HCT116 (cell line): ENCODE results near the gene KRT17. TPM values are rescaled to one million over a fixed set of nuclear protein-coding genes. Genes with fewer than 3 reads are reported as not detected.

Experiments used
- ATAC-seq: fragments of 200-7000 bp; cut with Tn5 transposase; 2 replicates; pipeline ENCODE4 v1.9.1; 2020; ENCODE audit warnings: mild to moderate bottlenecking, moderate library complexity
- BruUV-seq: library from RNA; stranded (reverse); fragments of 400-500 nt; replicated peaks from 2 replicates; lab custom pipeline; 2021; lab: Mats Ljungman, UMichigan
- CTCF ChIA-PET: fragments of 300-600 bp; sonication (Branson Sonifier 250); formaldehyde crosslinking; loops from one replicate; lab custom pipeline; 2021; ENCODE audit warnings: antibody characterized with exemption; lab: Charles Lee
- POLR2A ChIA-PET: fragments of 300-600, 350-600 bp; sonication (Branson Sonifier 250); formaldehyde crosslinking; loops from one replicate; lab custom pipeline; 2021; ENCODE audit warnings: antibody characterized with exemption; lab: Charles Lee
- RAD21 ChIA-PET, 2 experiments: fragments of 300-600 bp; sonication (Branson Sonifier 250); formaldehyde crosslinking; loops; one replicate each; lab custom pipeline; 2023; ENCODE audit warnings: low total read pairs in 2 of 2; ENCODE audit not compliant: uncharacterized antibody in 2 of 2, unreplicated experiment in 2 of 2, low non-redundant PET in 1 of 2; lab: Charles Lee
- DNase-seq: peaks from one replicate; pipeline ENCODE4 v3.0.0-alpha.2; 2010; ENCODE audit warnings: low read depth, low spot score
- H2AFZ ChIP-seq: fragments of 200-600 bp; shearing (Covaris generic), sonication (generic); 2 replicates; pipeline ENCODE4 v1.6.1; 2017; ENCODE audit warnings: low read depth, mixed run types, mixed read lengths, antibody characterized with exemption, low read length; ENCODE audit not compliant: poor library complexity, severe bottlenecking
- H3K27ac ChIP-seq: 2 replicates; pipeline ENCODE4 v1.5.1; 2012; ENCODE audit warnings: low read depth, low read length
- H3K27me3 ChIP-seq: fragments of 200-600 bp; sonication (generic); 2 replicates; pipeline ENCODE4 v1.6.1; 2016; ENCODE audit warnings: mixed run types, low read length, mixed read lengths; ENCODE audit not compliant: insufficient read depth
- H3K36me3 ChIP-seq, 2 experiments: fragments of 200-500 bp in 1 of 2; fragments of 200-600 bp in 1 of 2; sonication (Bioruptor generic) in 1 of 2; sonication (generic) in 1 of 2; 2 replicates each; pipeline versions ENCODE4 v1.5.1 to v1.6.1; 2014 to 2016; ENCODE audit warnings: low read length in 2 of 2, inconsistent platforms in 1 of 2, mixed read lengths in 1 of 2, mixed run types in 1 of 2; ENCODE audit not compliant: insufficient read depth in 2 of 2, control insufficient read depth in 1 of 2
- H3K4me1 ChIP-seq, 2 experiments: fragments of 200-600 bp in 1 of 2; sonication (generic) in 1 of 2; 2 replicates each; pipeline versions ENCODE4 v1.5.1 to v1.6.1; 2012 to 2017; ENCODE audit warnings: low read length in 2 of 2, inconsistent platforms in 1 of 2, mild to moderate bottlenecking in 1 of 2, mixed read lengths in 1 of 2, mixed run types in 1 of 2, moderate library complexity in 1 of 2; ENCODE audit not compliant: insufficient read depth in 2 of 2, control insufficient read depth in 1 of 2
- H3K4me2 ChIP-seq: fragments of 200-600 bp; sonication (generic); 2 replicates; pipeline ENCODE4 v1.6.1; 2017; ENCODE audit warnings: mixed run types, low read length, mixed read lengths
- H3K4me3 ChIP-seq, 2 experiments: fragments of 200-600 bp in 1 of 2; sonication (generic) in 1 of 2; replicated peaks in 1 of 2; 2 replicates each; pipeline ENCODE4 v1.5.1; 2011 to 2016; ENCODE audit warnings: low read length in 2 of 2, control low read depth in 1 of 2, low read depth in 1 of 2, mild to moderate bottlenecking in 1 of 2, mixed read lengths in 1 of 2, mixed run types in 1 of 2
- H3K79me2 ChIP-seq: fragments of 200-600 bp; sonication (generic); 2 replicates; pipeline ENCODE4 v1.6.1; 2017; ENCODE audit warnings: mild to moderate bottlenecking, mixed run types, low read length, moderate library complexity, mixed read lengths; ENCODE audit not compliant: insufficient read depth
- H3K9ac ChIP-seq: fragments of 200-600 bp; sonication (generic); 2 replicates; pipeline ENCODE4 v1.6.1; 2016; ENCODE audit warnings: low read length, mixed read lengths
- H3K9me2 ChIP-seq: fragments of 200-600 bp; sonication (generic), shearing (Covaris generic); 2 replicates; pipeline ENCODE4 v1.6.1; 2017; ENCODE audit warnings: mixed run types, mild to moderate bottlenecking, moderate library complexity; ENCODE audit not compliant: insufficient read depth
- H3K9me3 ChIP-seq, 2 experiments: fragments of 200-500 bp in 1 of 2; fragments of 200-600 bp in 1 of 2; sonication (Bioruptor generic) in 1 of 2; sonication (generic) in 1 of 2; 2 replicates each; pipeline ENCODE4 v1.6.1; 2014 to 2017; ENCODE audit warnings: low read length in 2 of 2, mixed read lengths in 2 of 2, inconsistent platforms in 1 of 2, low read depth in 1 of 2, mild to moderate bottlenecking in 1 of 2, mixed run types in 1 of 2, moderate library complexity in 1 of 2; ENCODE audit not compliant: control insufficient read depth in 1 of 2, insufficient read depth in 1 of 2
- H4K20me1 ChIP-seq: fragments of 200-600 bp; sonication (generic), shearing (Covaris generic); 2 replicates; pipeline ENCODE4 v1.6.1; 2017; ENCODE audit warnings: mixed run types, mild to moderate bottlenecking, moderate library complexity; ENCODE audit not compliant: insufficient read depth
- CTCF ChIP-seq, 3 experiments: fragments of 200-600 bp in 1 of 3; sonication (generic) in 1 of 3; IDR thresholded peaks in 2 of 3; conservative IDR thresholded peaks in 1 of 3; 2 replicates each; pipeline ENCODE4 v1.5.1; 2012 to 2017; ENCODE audit warnings: low read depth in 2 of 3, low read length in 2 of 3, antibody characterized with exemption in 1 of 3, borderline replicate concordance in 1 of 3, control low read depth in 1 of 3, mild to moderate bottlenecking in 1 of 3, mixed read lengths in 1 of 3, mixed run types in 1 of 3, moderate library complexity in 1 of 3; ENCODE audit not compliant: insufficient read depth in 1 of 3
- EZH2phosphoT487 ChIP-seq: fragments of 200-600 bp; IDR thresholded peaks from 2 replicates; pipeline ENCODE4 v1.6.1; 2018; ENCODE audit warnings: antibody characterized with exemption, borderline replicate concordance
- FOSL1 ChIP-seq: IDR thresholded peaks from 2 replicates; pipeline ENCODE4 v1.6.1; 2012; ENCODE audit warnings: low read depth
- POLR2A ChIP-seq: IDR thresholded peaks from 2 replicates; pipeline ENCODE4 v1.7.0; 2011; ENCODE audit warnings: borderline replicate concordance; ENCODE audit not compliant: insufficient read depth, insufficient read length; ENCODE audit errors: extremely low read depth
- POLR2AphosphoS5 ChIP-seq: IDR thresholded peaks from 2 replicates; pipeline ENCODE4 v1.6.1; 2011; ENCODE audit warnings: mild to moderate bottlenecking, low read depth, low read length, moderate library complexity
- RAD21 ChIP-seq: IDR thresholded peaks from 2 replicates; pipeline ENCODE4 v1.6.1; 2012; ENCODE audit warnings: low read depth, mild to moderate bottlenecking
- REST ChIP-seq: IDR thresholded peaks from 2 replicates; pipeline ENCODE4 v1.6.1; 2012; ENCODE audit warnings: low read depth
- SIN3A ChIP-seq: IDR thresholded peaks from 2 replicates; pipeline ENCODE4 v1.6.1; 2012; ENCODE audit warnings: low read depth
- SP1 ChIP-seq: IDR thresholded peaks from 2 replicates; pipeline ENCODE4 v1.6.1; 2012; ENCODE audit warnings: low read depth
- TCF7L2 ChIP-seq: IDR thresholded peaks from 2 replicates; pipeline ENCODE4 v1.7.0; 2011; ENCODE audit warnings: borderline replicate concordance, inconsistent platforms; ENCODE audit not compliant: insufficient read depth, insufficient read length; ENCODE audit errors: extremely low read depth
- ZFX ChIP-seq: fragments of 450-650 bp; IDR thresholded peaks from 2 replicates; pipeline ENCODE4 v1.6.1; 2017
- intact Hi-C: fragments of 100-400 bp; cut with micrococcal nuclease; formaldehyde crosslinking; loops from 2 replicates; pipeline ENCODE4 v1.10.0; 2022
- total RNA-seq: library from RNA; stranded (reverse); gene quantifications from one replicate; pipeline ENCODE4 v1.2.1, GENCODE V29; 2021; ENCODE audit not compliant: unreplicated experiment
- TF ChIP-seq, protein P1 (sequence below): IDR thresholded peaks from 2 replicates; pipeline ENCODE4 v1.6.1; 2012
- TF ChIP-seq, protein P2 (sequence below): IDR thresholded peaks from 2 replicates; pipeline ENCODE4 v1.6.1; 2011; ENCODE audit warnings: mild to moderate bottlenecking, low read length, moderate library complexity; ENCODE audit not compliant: insufficient replicate concordance; ENCODE audit errors: extremely low read depth

KRT17 gene
- total RNA-seq, 1 experiment from 2014 or later: not detected

- Histone ChIP-seq H4K20me1 (no peaks in the 10 kb centered on the region), H3K4me3 (no peak overlapping the region), H3K9me2 (no peaks in the 10 kb centered on the region)
- RAD21 ChIA-PET: no interaction called here
- intact Hi-C loops: loop anchor here (10.0 kb wide), 1 partner anchor 235 kb away; no protein-coding TSS in a partner anchor
- no peak for TF ChIP-seq FOSL1
- TF ChIP-seq ZFX: no peak
- no peak for TF ChIP-seq REST
- no peak for TF ChIP-seq SIN3A
- TF ChIP-seq, protein P1, sequence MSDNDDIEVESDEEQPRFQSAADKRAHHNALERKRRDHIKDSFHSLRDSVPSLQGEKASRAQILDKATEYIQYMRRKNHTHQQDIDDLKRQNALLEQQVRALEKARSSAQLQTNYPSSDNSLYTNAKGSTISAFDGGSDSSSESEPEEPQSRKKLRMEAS: no peak
- no peak for TF ChIP-seq EZH2phosphoT487
- TF ChIP-seq POLR2A: no peak
- TF ChIP-seq TCF7L2: no peak
- TF ChIP-seq RAD21: no peak
- TF ChIP-seq POLR2AphosphoS5: no peak
- TF ChIP-seq, protein P2, sequence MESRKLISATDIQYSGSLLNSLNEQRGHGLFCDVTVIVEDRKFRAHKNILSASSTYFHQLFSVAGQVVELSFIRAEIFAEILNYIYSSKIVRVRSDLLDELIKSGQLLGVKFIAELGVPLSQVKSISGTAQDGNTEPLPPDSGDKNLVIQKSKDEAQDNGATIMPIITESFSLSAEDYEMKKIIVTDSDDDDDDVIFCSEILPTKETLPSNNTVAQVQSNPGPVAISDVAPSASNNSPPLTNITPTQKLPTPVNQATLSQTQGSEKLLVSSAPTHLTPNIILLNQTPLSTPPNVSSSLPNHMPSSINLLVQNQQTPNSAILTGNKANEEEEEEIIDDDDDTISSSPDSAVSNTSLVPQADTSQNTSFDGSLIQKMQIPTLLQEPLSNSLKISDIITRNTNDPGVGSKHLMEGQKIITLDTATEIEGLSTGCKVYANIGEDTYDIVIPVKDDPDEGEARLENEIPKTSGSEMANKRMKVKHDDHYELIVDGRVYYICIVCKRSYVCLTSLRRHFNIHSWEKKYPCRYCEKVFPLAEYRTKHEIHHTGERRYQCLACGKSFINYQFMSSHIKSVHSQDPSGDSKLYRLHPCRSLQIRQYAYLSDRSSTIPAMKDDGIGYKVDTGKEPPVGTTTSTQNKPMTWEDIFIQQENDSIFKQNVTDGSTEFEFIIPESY: no peak
- no peak for TF ChIP-seq SP1
- no peak for TF ChIP-seq CTCF (IDR thresholded peaks at IDR 0.05 in 2 of 3, conservative IDR thresholded peaks at IDR 0.05 in 1 of 3; ENCODE audit: borderline replicate concordance in 1 of 3, insufficient read depth in 1 of 3, low read depth in 2 of 3, low read length in 2 of 3)
- TF ChIP-seq, all 23 proteins: peak for 0
- Histone ChIP-seq H3K9ac (no peak overlapping the region), H3K79me2 (no peaks in the 10 kb centered on the region), H3K9me3 (no peaks in the 10 kb centered on the region), H3K4me2 (no peak overlapping the region), H3K27ac (no peak overlapping the region), H3K36me3 (no peaks in the 10 kb centered on the region), H2AFZ (no peak overlapping the region), H3K27me3 (no peaks in the 10 kb centered on the region), H3K4me1 (no peaks in the 10 kb centered on the region)
- no peak for DNase-seq
- ChIA-PET POLR2A (no interaction called here), CTCF (interaction anchor here (1.3 to 1.7 kb wide), 2 partner anchors 9 to 23 kb away, joined by 4 to 5 read pairs; no protein-coding TSS in a partner anchor)
- no peak for ATAC-seq
- BruUV-seq: no TSS peak
Observed at GRCh38 chr17:41639492-41640473, 15.4 kb upstream of the KRT17 start.
